A549 (cell line): Measurements from ENCODE around the gene TFF1.

ENCODE experiments used
- CBX2 ChIP-seq: fragments of 200-600 bp; sonication (generic); IDR thresholded peaks from 2 replicates; pipeline ENCODE4 v1.6.1; 2016; ENCODE audit warnings: low read depth, mild to moderate bottlenecking, borderline replicate concordance
- CTCF ChIP-seq: fragments of >200 bp; sonication (Bioruptor Twin); formaldehyde crosslinking; IDR thresholded peaks from 3 replicates; pipeline ENCODE4 v1.5.1; 2016
- EP300 ChIP-seq, 2 experiments: fragments of >200 bp; sonication (Bioruptor Twin); formaldehyde crosslinking; IDR thresholded peaks; 2 replicates in 1 of 2; 3 replicates in 1 of 2; pipeline ENCODE4 v1.6.1; 2016 to 2017
- KDM1A ChIP-seq: fragments of 200-600 bp; sonication (generic); IDR thresholded peaks from 2 replicates; pipeline ENCODE4 v1.6.1; 2016; ENCODE audit warnings: low read depth, mild to moderate bottlenecking
- MYC ChIP-seq: IDR thresholded peaks from 2 replicates; pipeline ENCODE4 v1.6.1; 2012; ENCODE audit warnings: mild to moderate bottlenecking, inconsistent platforms, low read length, improper control_type of control experiment, borderline replicate concordance
- POLR2A ChIP-seq: IDR thresholded peaks from 2 replicates; pipeline ENCODE4 v1.6.1; 2012; ENCODE audit warnings: mild to moderate bottlenecking, low read length
- POLR2AphosphoS2 ChIP-seq: conservative IDR thresholded peaks from 2 replicates; pipeline ENCODE4 v1.6.1; 2012; ENCODE audit warnings: low read length, improper control_type of control experiment, inconsistent platforms

- TF ChIP-seq POLR2AphosphoS2 (no peak), KDM1A (no peak), CBX2 (no peak), CTCF (no peak), EP300 (IDR thresholded peaks at IDR 0.05) (no peak), MYC (no peak), POLR2A (no peak)
These were observed 25.9 kb downstream of the TFF1 start for GRCh38 chr21:42340187-42341050.
